Gastrocnemius medialis (tissue), 4 donors: ENCODE data around the gene SCNN1B. TPM values are rescaled to one million over a fixed set of nuclear protein-coding genes. Genes with fewer than 3 reads are reported as not detected.

Source experiments
- ATAC-seq, 2 donors: fragments of 150-250 bp; one replicate each; pipeline ENCODE4 v1.9.1; 2016
- DNase-seq, 2 donors: peaks; one replicate each; pipeline ENCODE4 v3.0.0-alpha.2; 2019
- H3K27ac ChIP-seq, 4 donors: fragments of 200-600 bp; sonication (generic); 1 replicate in 1 of 4; 2 replicates in 3 of 4; pipeline ENCODE4 v1.5.1; 2016 to 2018; ENCODE audit warnings: mild to moderate bottlenecking in 2 of 4, moderate library complexity in 1 of 4
- H3K27me3 ChIP-seq, 3 donors: fragments of 200-600 bp; sonication (generic) in 2 of 3; 1 replicate in 1 of 3; 2 replicates in 2 of 3; pipeline versions ENCODE4 v1.5.1 to v1.6.0; 2016 to 2019; ENCODE audit warnings: mild to moderate bottlenecking in 1 of 3, moderate library complexity in 1 of 3
- H3K36me3 ChIP-seq, 2 donors: fragments of 200-600 bp; sonication (generic) in 1 of 2; one replicate each; pipeline ENCODE4 v1.5.1; 2017 to 2018
- H3K4me1 ChIP-seq, 2 donors: fragments of 200-600 bp; sonication (generic) in 1 of 2; one replicate each; pipeline ENCODE4 v1.5.1; 2016 to 2017; ENCODE audit warnings: mild to moderate bottlenecking in 2 of 2
- H3K4me3 ChIP-seq, 4 donors: fragments of 200-600 bp; sonication (generic) in 3 of 4; 1 replicate in 1 of 4; 2 replicates in 3 of 4; pipeline ENCODE4 v1.5.1; 2016 to 2019; ENCODE audit warnings: mild to moderate bottlenecking in 2 of 4
- H3K9me3 ChIP-seq, 3 donors: fragments of 200-600 bp; sonication (generic) in 2 of 3; 1 replicate in 1 of 3; 2 replicates in 2 of 3; pipeline ENCODE4 v1.5.1; 2016 to 2019
- CTCF ChIP-seq, 5 experiments: fragments of 450-650 bp in 3 of 5; fragments of 200-600 bp in 2 of 5; sonication (generic) in 2 of 5; IDR thresholded peaks in 4 of 5; conservative IDR thresholded peaks in 1 of 5; 1 replicate in 4 of 5; 2 replicates in 1 of 5; pipeline ENCODE4 v1.5.1; 2016 to 2019; ENCODE audit warnings: antibody characterized with exemption in 5 of 5, mild to moderate bottlenecking in 3 of 5, moderate library complexity in 3 of 5
- POLR2A ChIP-seq, 2 donors: fragments of 450-650 bp; IDR thresholded peaks; one replicate each; pipeline ENCODE4 v1.6.1; 2017; ENCODE audit warnings: antibody characterized with exemption in 2 of 2, mild to moderate bottlenecking in 2 of 2, moderate library complexity in 2 of 2
- in situ Hi-C, 4 donors: fragments of 200-750 bp; cut with MboI; loops; one replicate each; pipeline versions ENCODE4 v1.15.0 to v1.8.0; 2017; ENCODE audit warnings: low sequenced_read_pairs in 4 of 4
- intact Hi-C: fragments of 100-400 bp; cut with DNase I; formaldehyde crosslinking; loops from one replicate; pipeline ENCODE4 v1.15.1; 2023; ENCODE audit warnings: low total_unique reads
- total RNA-seq, 4 donors: library from RNA; depleted of rRNA; stranded (reverse); fragments of >200 nt; gene quantifications; one replicate each; pipeline versions ENCODE4 v1.1.0 to v1.2.3, GENCODE V29; 2016

The SCNN1B gene
- total RNA-seq, 4 donors from 2014 or later, result 0.81 to 2.3 (median 0.99) TPM

GRCh38 chr16:23402100-23402499 lies 100.0 kb downstream of the SCNN1B start:
- H3K27me3 ChIP-seq, result no peaks in the 10 kb centered on the region
- peaks cover 0 to 55% of the 10 kb centered on the region in 2 donors for H3K36me3 ChIP-seq
- TF ChIP-seq POLR2A (IDR thresholded peaks at IDR 0.05), result no peak
- TF ChIP-seq CTCF (IDR thresholded peaks at IDR 0.05 in 4 of 5, conservative IDR thresholded peaks at IDR 0.05 in 1 of 5), result no peak
- peaks cover 16 to 29% of the 10 kb centered on the region in 2 donors for H3K4me1 ChIP-seq
- intact Hi-C loops, result loop anchor here (5.0 kb wide), 1 partner anchor 35 kb away; no protein-coding TSS in a partner anchor
- no peaks in the 10 kb centered on the region for H3K9me3 ChIP-seq
- no peak for ATAC-seq
- H3K4me3 ChIP-seq, result no peak overlapping the region
- no peak overlapping the region for H3K27ac ChIP-seq
- DNase-seq, result no peak
- in situ Hi-C loops, result no loop called here

GRCh38 chr16:23403547-23403946 lies 101.4 kb downstream of the SCNN1B start:
- Histone ChIP-seq H3K9me3 (no peaks in the 10 kb centered on the region), H3K4me1 (peaks cover 11 to 23% of the 10 kb centered on the region in 2 donors), H3K36me3 (peaks cover 0 to 55% of the 10 kb centered on the region in 2 donors), H3K4me3 (no peak overlapping the region), H3K27me3 (no peaks in the 10 kb centered on the region), H3K27ac (peak overlapping the region in 2 of 4 donors; percentile 25 to 34)
- intact Hi-C loops, result loop anchor here (5.0 kb wide), 1 partner anchor 36 kb away; no protein-coding TSS in a partner anchor
- ATAC-seq, result no peak
- no peak for DNase-seq
- in situ Hi-C loops, result no loop called here
- TF ChIP-seq CTCF (IDR thresholded peaks at IDR 0.05 in 4 of 5, conservative IDR thresholded peaks at IDR 0.05 in 1 of 5) (no peak), POLR2A (IDR thresholded peaks at IDR 0.05) (no peak)

GRCh38 chr16:23406024-23406423 lies 103.9 kb downstream of the SCNN1B start:
- ATAC-seq (no peak), DNase-seq (no peak)
- Histone ChIP-seq H3K9me3 (no peaks in the 10 kb centered on the region), H3K27me3 (no peaks in the 10 kb centered on the region), H3K27ac (no peak overlapping the region), H3K4me1 (peaks cover 4 to 10% of the 10 kb centered on the region in 2 donors), H3K36me3 (peaks cover 0 to 52% of the 10 kb centered on the region in 2 donors), H3K4me3 (no peak overlapping the region)
- in situ Hi-C loops (no loop called here), intact Hi-C loops (no loop called here)
- TF ChIP-seq CTCF (IDR thresholded peaks at IDR 0.05 in 4 of 5, conservative IDR thresholded peaks at IDR 0.05 in 1 of 5) (no peak), POLR2A (IDR thresholded peaks at IDR 0.05) (no peak)

- DNase-seq, result no peak
- Histone ChIP-seq H3K36me3 (peaks cover 0 to 52% of the 10 kb centered on the region in 2 donors), H3K27ac (no peak overlapping the region), H3K9me3 (no peaks in the 10 kb centered on the region), H3K27me3 (no peaks in the 10 kb centered on the region), H3K4me3 (no peak overlapping the region), H3K4me1 (peaks cover 4 to 10% of the 10 kb centered on the region in 2 donors)
- intact Hi-C loops (no loop called here), in situ Hi-C loops (no loop called here)
- TF ChIP-seq POLR2A (IDR thresholded peaks at IDR 0.05) (no peak), CTCF (IDR thresholded peaks at IDR 0.05 in 4 of 5, conservative IDR thresholded peaks at IDR 0.05 in 1 of 5) (no peak)
- no peak for ATAC-seq
Measured at GRCh38 chr16:23406546-23407240, 104.6 kb downstream of the SCNN1B start.
